ENCODE measurements around the gene TRERF1.

The TRERF1 gene

GRCh38 chr6:42380228-42380979 lies 71.3 kb downstream of the TRERF1 start:
- ChIA-PET POLR2A (no interaction called here), CTCF (no interaction called here)
- no peak for TF ChIP-seq ZXDB (tag by site-specific recombination; IDR thresholded peaks at IDR 0.05)
- no peak for TF ChIP-seq ZNF621 (tag by site-specific recombination; IDR thresholded peaks at IDR 0.05)
- TF ChIP-seq ZNF521 (tag by site-specific recombination; IDR thresholded peaks at IDR 0.05) = no peak
- TF ChIP-seq, protein P1, sequence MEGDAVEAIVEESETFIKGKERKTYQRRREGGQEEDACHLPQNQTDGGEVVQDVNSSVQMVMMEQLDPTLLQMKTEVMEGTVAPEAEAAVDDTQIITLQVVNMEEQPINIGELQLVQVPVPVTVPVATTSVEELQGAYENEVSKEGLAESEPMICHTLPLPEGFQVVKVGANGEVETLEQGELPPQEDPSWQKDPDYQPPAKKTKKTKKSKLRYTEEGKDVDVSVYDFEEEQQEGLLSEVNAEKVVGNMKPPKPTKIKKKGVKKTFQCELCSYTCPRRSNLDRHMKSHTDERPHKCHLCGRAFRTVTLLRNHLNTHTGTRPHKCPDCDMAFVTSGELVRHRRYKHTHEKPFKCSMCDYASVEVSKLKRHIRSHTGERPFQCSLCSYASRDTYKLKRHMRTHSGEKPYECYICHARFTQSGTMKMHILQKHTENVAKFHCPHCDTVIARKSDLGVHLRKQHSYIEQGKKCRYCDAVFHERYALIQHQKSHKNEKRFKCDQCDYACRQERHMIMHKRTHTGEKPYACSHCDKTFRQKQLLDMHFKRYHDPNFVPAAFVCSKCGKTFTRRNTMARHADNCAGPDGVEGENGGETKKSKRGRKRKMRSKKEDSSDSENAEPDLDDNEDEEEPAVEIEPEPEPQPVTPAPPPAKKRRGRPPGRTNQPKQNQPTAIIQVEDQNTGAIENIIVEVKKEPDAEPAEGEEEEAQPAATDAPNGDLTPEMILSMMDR (tag by site-specific recombination; IDR thresholded peaks at IDR 0.05) = no peak
- TF ChIP-seq ZFP41 (tag by site-specific recombination; IDR thresholded peaks at IDR 0.05; ENCODE audit: borderline replicate concordance) = no peak
- no peak for TF ChIP-seq KLF1 (tag by site-specific recombination; IDR thresholded peaks at IDR 0.05)
- no peak overlapping the region for H3K4me3 ChIP-seq (ENCODE audit: low read depth, low read length)
- H3K9me3 ChIP-seq (ENCODE audit: control insufficient read depth, insufficient read depth, low read depth, low read length) = no peaks in the 10 kb centered on the region
- no peak overlapping the region for H3K27ac ChIP-seq (ENCODE audit: extremely low read depth, low read depth, low read length)
- no peaks in the 10 kb centered on the region for H3K4me1 ChIP-seq (ENCODE audit: control insufficient read depth, insufficient read depth, low read length)
- no peaks in the 10 kb centered on the region for H3K36me3 ChIP-seq (ENCODE audit: control insufficient read depth in 2 of 2, insufficient read depth in 1 of 2, low read length in 2 of 2)

GRCh38 chr6:42378536-42378935 lies 73.2 kb downstream of the TRERF1 start:
- Histone ChIP-seq H3K4me1 (ENCODE audit: control insufficient read depth, insufficient read depth, low read length) (no peaks in the 10 kb centered on the region), H3K27ac (ENCODE audit: extremely low read depth, low read depth, low read length) (no peak overlapping the region), H3K36me3 (ENCODE audit: control insufficient read depth in 2 of 2, insufficient read depth in 1 of 2, low read length in 2 of 2) (no peaks in the 10 kb centered on the region), H3K4me3 (ENCODE audit: low read depth, low read length) (no peak overlapping the region), H3K9me3 (ENCODE audit: control insufficient read depth, insufficient read depth, low read depth, low read length) (no peaks in the 10 kb centered on the region)
- TF ChIP-seq OVOL3 (tag by site-specific recombination; IDR thresholded peaks at IDR 0.05) (no peak), MEIS1 (CRISPR knock-in tag; IDR thresholded peaks at IDR 0.05; ENCODE audit: borderline replicate concordance) (no peak), ZNF837 (tag by site-specific recombination; IDR thresholded peaks at IDR 0.05) (no peak), ZNF324 (tag by site-specific recombination; IDR thresholded peaks at IDR 0.05) (no peak), ZNF645 (tag by site-specific recombination; IDR thresholded peaks at IDR 0.05) (no peak), ZNF221 (tag by site-specific recombination; IDR thresholded peaks at IDR 0.05; ENCODE audit: borderline replicate concordance) (no peak), ZBTB21 (tag by site-specific recombination; IDR thresholded peaks at IDR 0.05) (no peak), ZNF830 (tag by site-specific recombination; IDR thresholded peaks at IDR 0.05; ENCODE audit: low read depth) (no peak), ZSCAN18 (tag by site-specific recombination; IDR thresholded peaks at IDR 0.05) (no peak), BCL11A (tag by site-specific recombination; IDR thresholded peaks at IDR 0.05; ENCODE audit: low read depth) (no peak), ZNF501 (tag by site-specific recombination; IDR thresholded peaks at IDR 0.05) (no peak), ZNF366 (tag by site-specific recombination; conservative IDR thresholded peaks at IDR 0.05) (no peak), ZNF19 (tag by site-specific recombination; IDR thresholded peaks at IDR 0.05; ENCODE audit: low read depth) (no peak), ZNF37A (tag by site-specific recombination; IDR thresholded peaks at IDR 0.05) (no peak), PBX3 (CRISPR knock-in tag; IDR thresholded peaks at IDR 0.05) (no peak), GLIS1 (tag by site-specific recombination; IDR thresholded peaks at IDR 0.05) (no peak), FEZF1 (tag by site-specific recombination; IDR thresholded peaks at IDR 0.05) (no peak), ZNF2 (tag by site-specific recombination; IDR thresholded peaks at IDR 0.05) (no peak), ZNF26 (tag by site-specific recombination; IDR thresholded peaks at IDR 0.05) (no peak)
- TF ChIP-seq, protein P2, sequence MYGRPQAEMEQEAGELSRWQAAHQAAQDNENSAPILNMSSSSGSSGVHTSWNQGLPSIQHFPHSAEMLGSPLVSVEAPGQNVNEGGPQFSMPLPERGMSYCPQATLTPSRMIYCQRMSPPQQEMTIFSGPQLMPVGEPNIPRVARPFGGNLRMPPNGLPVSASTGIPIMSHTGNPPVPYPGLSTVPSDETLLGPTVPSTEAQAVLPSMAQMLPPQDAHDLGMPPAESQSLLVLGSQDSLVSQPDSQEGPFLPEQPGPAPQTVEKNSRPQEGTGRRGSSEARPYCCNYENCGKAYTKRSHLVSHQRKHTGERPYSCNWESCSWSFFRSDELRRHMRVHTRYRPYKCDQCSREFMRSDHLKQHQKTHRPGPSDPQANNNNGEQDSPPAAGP (tag by site-specific recombination; IDR thresholded peaks at IDR 0.05) = no peak
- ChIA-PET CTCF (interaction anchor here (0.6 kb wide), 1 partner anchor 34 kb away, joined by 4 read pairs; no protein-coding TSS in a partner anchor), POLR2A (no interaction called here)
